A673 (cell line): ENCODE measurements around the gene PAPOLA.

Experiments used
- CTCF ChIP-seq: fragments of 300-800, 200-600 bp; sonication (generic); conservative IDR thresholded peaks from 2 replicates; pipeline ENCODE4 v1.5.1; 2017; ENCODE audit warnings: low read depth, mild to moderate bottlenecking, antibody characterized with exemption, low read length, moderate library complexity, mixed read lengths
- EZH2 ChIP-seq: fragments of 200-600 bp; sonication (generic); IDR thresholded peaks from 2 replicates; pipeline ENCODE4 v1.6.1; 2017; ENCODE audit warnings: borderline replicate concordance, low read depth, mild to moderate bottlenecking, mixed read lengths, antibody characterized with exemption, low read length; ENCODE audit not compliant: poor library complexity, severe bottlenecking

DNA sequence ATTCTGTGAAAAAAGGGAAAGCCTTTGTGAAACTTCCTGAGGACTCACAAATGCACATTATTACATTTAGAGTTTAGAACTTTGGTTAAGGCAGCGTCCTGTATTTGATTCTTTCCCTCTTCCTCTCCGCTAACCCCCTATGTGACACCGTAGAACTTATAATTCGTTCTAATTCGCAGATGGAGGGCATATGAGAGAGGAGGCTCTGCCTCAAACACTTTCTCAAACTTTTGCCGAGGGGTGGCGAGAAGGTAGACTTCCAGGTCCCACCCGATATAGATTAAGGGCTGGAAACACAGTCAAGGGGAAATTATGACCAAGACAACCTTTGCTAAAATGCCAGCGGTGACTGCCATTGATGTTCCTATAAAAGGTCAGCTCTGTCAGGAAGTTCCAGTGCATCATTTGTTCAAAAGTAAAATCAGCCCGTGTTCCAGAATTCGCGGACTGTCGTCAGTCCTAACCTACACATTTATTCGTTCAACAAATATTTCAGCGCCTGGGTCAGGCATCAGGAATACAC is 904 bp upstream of the PAPOLA start:
- TF ChIP-seq CTCF = no peak
- no peak for TF ChIP-seq EZH2
